CD14-positive monocyte (primary cell): ENCODE results near the gene GRIK4. TPM values are rescaled to one million over a fixed set of nuclear protein-coding genes. Genes with fewer than 3 reads are reported as not detected.

Experiments used
- DNase-seq, 3 donors: peaks; one replicate each; pipeline ENCODE4 v3.0.0-alpha.2; 2011 to 2022
- H2AFZ ChIP-seq: 2 replicates; pipeline ENCODE4 v1.6.0; 2012; ENCODE audit warnings: mild to moderate bottlenecking, low read depth, low read length, inconsistent platforms; ENCODE audit not compliant: insufficient read depth, poor library complexity, severe bottlenecking
- H3K27ac ChIP-seq, 2 donors: 1 replicate in 1 of 2; 2 replicates in 1 of 2; pipeline ENCODE4 v1.5.1; 2012 to 2013; ENCODE audit warnings: low read length in 2 of 2, control low read depth in 1 of 2, inconsistent platforms in 1 of 2, low read depth in 1 of 2, mild to moderate bottlenecking in 1 of 2
- H3K27me3 ChIP-seq, 2 donors: one replicate each; pipeline versions ENCODE4 v1.6.0 to v1.6.1; 2011 to 2013; ENCODE audit warnings: low read length in 2 of 2; ENCODE audit not compliant: control insufficient read depth in 2 of 2, insufficient read depth in 2 of 2
- H3K36me3 ChIP-seq, 2 donors: replicated peaks in 1 of 2; 1 replicate in 1 of 2; 2 replicates in 1 of 2; pipeline versions ENCODE4 v1.5.1 to v1.6.1; 2012 to 2013; ENCODE audit warnings: low read length in 2 of 2, control low read depth in 1 of 2, inconsistent platforms in 1 of 2, mild to moderate bottlenecking in 1 of 2; ENCODE audit not compliant: insufficient read depth in 2 of 2, control insufficient read depth in 1 of 2
- H3K4me1 ChIP-seq, 2 donors: 1 replicate in 1 of 2; 2 replicates in 1 of 2; pipeline versions ENCODE4 v1.5.1 to v1.6.1; 2012 to 2013; ENCODE audit warnings: low read length in 2 of 2, control low read depth in 1 of 2, inconsistent platforms in 1 of 2, mild to moderate bottlenecking in 1 of 2, moderate library complexity in 1 of 2; ENCODE audit not compliant: insufficient read depth in 2 of 2, control insufficient read depth in 1 of 2
- H3K4me2 ChIP-seq: replicated peaks from 2 replicates; pipeline ENCODE3; 2012; ENCODE audit warnings: low read length, moderate library complexity, mild to moderate bottlenecking; ENCODE audit not compliant: poor library complexity, severe bottlenecking; ENCODE audit errors: extremely low read depth
- H3K4me3 ChIP-seq, 3 experiments: fragments of 200-600 bp in 1 of 3; sonication (generic) in 1 of 3; replicated peaks in 1 of 3; 1 replicate in 2 of 3; 2 replicates in 1 of 3; pipeline ENCODE4 v1.5.1; 2011 to 2013; ENCODE audit warnings: low read length in 3 of 3, mild to moderate bottlenecking in 3 of 3, control low read depth in 2 of 3, low read depth in 2 of 3, inconsistent platforms in 1 of 3, moderate library complexity in 1 of 3
- H3K79me2 ChIP-seq: 2 replicates; pipeline ENCODE4 v1.6.0; 2012; ENCODE audit warnings: mild to moderate bottlenecking, control low read depth, inconsistent platforms, low read length, moderate library complexity; ENCODE audit not compliant: insufficient read depth
- H3K9ac ChIP-seq: 2 replicates; pipeline ENCODE4 v1.6.0; 2017; ENCODE audit warnings: low read length, mild to moderate bottlenecking; ENCODE audit not compliant: insufficient read depth, poor library complexity, severe bottlenecking
- H3K9me3 ChIP-seq, 2 donors: replicated peaks in 1 of 2; 1 replicate in 1 of 2; 2 replicates in 1 of 2; pipeline versions ENCODE4 v1.5.1 to v1.6.1; 2012 to 2013; ENCODE audit warnings: low read length in 2 of 2, control low read depth in 1 of 2; ENCODE audit not compliant: control insufficient read depth in 1 of 2, insufficient read depth in 1 of 2
- H4K20me1 ChIP-seq: 2 replicates; pipeline ENCODE4 v1.6.0; 2012; ENCODE audit warnings: mild to moderate bottlenecking, low read length, control low read depth, moderate library complexity; ENCODE audit not compliant: insufficient read depth
- H3K27ac Mint-ChIP-seq, 7 donors: one replicate each; pipeline ENCODE4 v1.8.0; 2020; ENCODE audit warnings: mild to moderate bottlenecking in 7 of 7, mixed read lengths in 7 of 7, moderate library complexity in 6 of 7, inconsistent platforms in 2 of 7
- H3K27me3 Mint-ChIP-seq, 3 donors: one replicate each; pipeline ENCODE4 v1.8.0; 2021 to 2022; ENCODE audit warnings: low read depth in 3 of 3, mild to moderate bottlenecking in 3 of 3, mixed read lengths in 3 of 3, moderate library complexity in 3 of 3, inconsistent platforms in 1 of 3
- H3K36me3 Mint-ChIP-seq, 2 donors: one replicate each; pipeline ENCODE4 v1.8.0; 2020; ENCODE audit warnings: mixed read lengths in 2 of 2, inconsistent platforms in 1 of 2, mild to moderate bottlenecking in 1 of 2
- H3K4me1 Mint-ChIP-seq: one replicate; pipeline ENCODE4 v1.8.0; 2020; ENCODE audit warnings: mild to moderate bottlenecking, mixed read lengths
- H3K4me3 Mint-ChIP-seq, 2 donors: one replicate each; pipeline ENCODE4 v1.8.0; 2020; ENCODE audit warnings: mild to moderate bottlenecking in 2 of 2, mixed read lengths in 2 of 2, moderate library complexity in 1 of 2
- H3K9me3 Mint-ChIP-seq, 7 donors: one replicate each; pipeline ENCODE4 v1.8.0; 2020 to 2022; ENCODE audit warnings: mixed read lengths in 7 of 7, mild to moderate bottlenecking in 6 of 7, moderate library complexity in 6 of 7, inconsistent platforms in 2 of 7
- CTCF ChIP-seq: fragments of 200-600 bp; IDR thresholded peaks from one replicate; pipeline ENCODE4 v1.8.0; 2022; ENCODE audit warnings: antibody characterized with exemption, mild to moderate bottlenecking
- WGBS: methylation state at CpG from one replicate; pipeline ENCODE4 v1.1.5; 2013; ENCODE audit warnings: missing lambda C conversion rate; ENCODE audit not compliant: insufficient coverage; 5-methylcytosine and 5-hydroxymethylcytosine counted together
- intact Hi-C, 2 donors: fragments of 100-400 bp; cut with micrococcal nuclease; formaldehyde crosslinking; loops; one replicate each; pipeline versions ENCODE4 v1.15.0 to v1.15.1; 2023
- polyA plus RNA-seq, 3 donors: library from polyadenylated mRNA; depleted of rRNA in 1 of 3; unstranded in 2 of 3; stranded (reverse) in 1 of 3; fragments of 300-500 nt in 2 of 3; fragments of >200 nt in 1 of 3; fragmentation: Illumina TruSeq in 2 of 3; gene quantifications; 1 replicate in 2 of 3; 2 replicates in 1 of 3; pipeline ENCODE4 v1.2.3, GENCODE V29; 2012 to 2021

The GRIK4 gene
- polyA plus RNA-seq, 3 donors: not detected

- H3K27ac ChIP-seq: no peak overlapping the region
- DNase-seq: no peak
- Mint-ChIP-seq H3K9me3 (no peaks in the 10 kb centered on the region), H3K4me3 (no peak overlapping the region), H3K4me1 (no peaks in the 10 kb centered on the region), H3K36me3 (no peaks in the 10 kb centered on the region), H3K27ac (no peak overlapping the region), H3K27me3 (peaks cover 0 to 6% (median 2%) of the 10 kb centered on the region in 3 donors)
- intact Hi-C loops: no loop called here
- TF ChIP-seq CTCF: no peak
- H3K9ac ChIP-seq: no peak overlapping the region
- no peak overlapping the region for H2AFZ ChIP-seq
- no peaks in the 10 kb centered on the region for H3K27me3 ChIP-seq
- no peaks in the 10 kb centered on the region for H4K20me1 ChIP-seq
- H3K36me3 ChIP-seq: no peaks in the 10 kb centered on the region
- no peak overlapping the region for H3K4me2 ChIP-seq
- H3K9me3 ChIP-seq: no peaks in the 10 kb centered on the region
- WGBS: 100% methylated on average over 1 of the region's 2 CpGs
- H3K4me3 ChIP-seq: no peak overlapping the region
- H3K4me1 ChIP-seq: no peaks in the 10 kb centered on the region
- H3K79me2 ChIP-seq: no peaks in the 10 kb centered on the region
These were observed 351.8 kb downstream of the GRIK4 start for GRCh38 chr11:120863359-120863758.

- Histone ChIP-seq H3K27me3 (no peaks in the 10 kb centered on the region), H3K4me2 (no peak overlapping the region), H3K27ac (no peak overlapping the region), H3K4me3 (no peak overlapping the region), H4K20me1 (no peaks in the 10 kb centered on the region), H2AFZ (no peak overlapping the region), H3K9ac (no peak overlapping the region), H3K4me1 (no peaks in the 10 kb centered on the region), H3K36me3 (no peaks in the 10 kb centered on the region), H3K9me3 (no peaks in the 10 kb centered on the region), H3K79me2 (no peaks in the 10 kb centered on the region)
- WGBS: 50% methylated on average over 2 of the region's 8 CpGs
- intact Hi-C loops: no loop called here
- no peak for TF ChIP-seq CTCF
- no peaks in the 10 kb centered on the region for H3K4me1 Mint-ChIP-seq
- peak overlapping the region in 1 of 7 donors; percentile 22 for H3K27ac Mint-ChIP-seq
- H3K4me3 Mint-ChIP-seq: no peak overlapping the region
- H3K9me3 Mint-ChIP-seq: peaks cover 0 to 2% (median 0%) of the 10 kb centered on the region in 7 donors
- H3K27me3 Mint-ChIP-seq: peaks cover 5 to 9% (median 8%) of the 10 kb centered on the region in 3 donors
- DNase-seq: no peak
- no peaks in the 10 kb centered on the region for H3K36me3 Mint-ChIP-seq
These were observed 355.5 kb downstream of the GRIK4 start for GRCh38 chr11:120867024-120867423.
